GM12892 (cell line): ENCODE data around the gene ITGB7.

ENCODE experiments used
- POLR2A ChIP-seq: IDR thresholded peaks from 2 replicates; pipeline ENCODE4 v1.6.1; 2011; ENCODE audit warnings: low read depth, low read length, control low read depth
- POLR2AphosphoS5 ChIP-seq: IDR thresholded peaks from 2 replicates; pipeline ENCODE4 v1.6.1; 2011; ENCODE audit warnings: low read depth, low read length, control low read depth

DNA sequence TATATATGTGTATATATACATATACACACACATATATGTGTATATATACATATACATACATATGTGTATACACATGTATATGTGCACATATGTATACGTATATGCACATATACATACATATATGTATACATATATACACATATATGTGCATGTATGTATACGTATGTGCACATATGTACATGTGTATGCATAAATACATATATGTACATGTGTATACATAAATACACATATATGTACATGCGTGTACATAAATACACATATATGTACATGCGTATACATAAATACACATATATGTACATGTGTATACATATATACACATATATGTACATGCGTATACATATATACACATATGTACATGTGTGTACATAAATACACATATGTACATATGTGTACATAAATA, 59.9 kb downstream of the ITGB7 start:
- TF ChIP-seq POLR2A (no peak), POLR2AphosphoS5 (no peak)
